ENCODE data around the gene ANKH. TPM values are rescaled to one million over a fixed set of nuclear protein-coding genes. Genes with fewer than 3 reads are reported as not detected.
A peak's percentile ranks its signal among the peaks of the same experiment; 100 is the strongest.
"Not testable (repeated sequence)": the region's sequence is repeated elsewhere in the genome, so short reads cannot be mapped to it uniquely, and the experiment has no call there.

ANKH gene
- total RNA-seq (10 to 100 TPM; 33.5 to 87.3 (median 60.3) TPM), polyA plus RNA-seq (10 to 100 TPM in 1 of 3 donors, 1 to 10 TPM in 2; 9.0 to 12.1 (median 9.8) TPM)
- long read RNA-seq, donor 1, full-length matches to known transcripts: 5 of 5 reads
- long read RNA-seq, donor 1, partial matches to known transcripts: 0 of 5 reads
- long read RNA-seq, donor 1, other reads (novel, unspliced or antisense): 0 of 5 reads
- long read RNA-seq, donor 2, full-length matches to known transcripts: 5 of 5 reads
- long read RNA-seq, donor 2, partial matches to known transcripts: 0 of 5 reads
- long read RNA-seq, donor 2, other reads (novel, unspliced or antisense): 0 of 5 reads

GRCh38 chr5:14871214-14872069 lies at the start of gene ANKH:
Gene ANKH (minus strand): TSS chr5:14871778. CDS start chr5:14871447, 331 bp downstream.
- peaks cover 0 to 23% (median 0%) of the 10 kb centered on the region in 7 donors for H3K27me3 ChIP-seq (replicated peaks in 1 of 7)
- intact Hi-C loops (cut with DNase I; ENCODE audit: low total_unique reads): loop anchor here (10.0 kb wide), 1 partner anchor 147 kb away; no protein-coding TSS in a partner anchor
- WGBS, 5 donors: 1 to 2% (median 1%) methylated on average over 51 to 115 of the region's 115 CpGs

GRCh38 chr5:14920121-14920520 lies 48.5 kb upstream of the ANKH start:
- WGBS, 5 donors: 80 to 96% (median 91%) methylated on average over 3 of the region's 3 CpGs
- Histone ChIP-seq H3K9me3 (no peaks in the 10 kb centered on the region), H3K27me3 (replicated peaks in 1 of 7) (no peaks in the 10 kb centered on the region), H3K36me3 (no peaks in the 10 kb centered on the region), H3K27ac (no peak overlapping the region), H3K4me3 (no peak overlapping the region), H3K4me1 (no peaks in the 10 kb centered on the region)
- TF ChIP-seq CTCF (IDR thresholded peaks at IDR 0.05 in 8 of 11, conservative IDR thresholded peaks at IDR 0.05 in 3 of 11) (no peak), POLR2A (IDR thresholded peaks at IDR 0.05) (no peak), POLR2AphosphoS5 (IDR thresholded peaks at IDR 0.05) (no peak)
- no peak for DNase-seq
- intact Hi-C loops (cut with DNase I; ENCODE audit: low total_unique reads): no loop called here

More at GRCh38 chr5:14871214-14872069, at the start of gene ANKH:
- Histone ChIP-seq H3K4me3 (peak within 1 kb of the TSS; percentile 55 to 88 (median 66)), H3K9me3 (no peaks in the 10 kb centered on the region), H3K27ac (peak within 1 kb of the TSS; percentile 74 to 94 (median 86)), H3K36me3 (no peaks in the 10 kb centered on the region), H3K4me1 (peaks cover 14 to 48% (median 29%) of the 10 kb centered on the region in 6 donors)
- TF ChIP-seq POLR2AphosphoS5 (IDR thresholded peaks at IDR 0.05) (peak in 1 of 3 donors; percentile 34), POLR2A (IDR thresholded peaks at IDR 0.05) (no peak), CTCF (IDR thresholded peaks at IDR 0.05 in 8 of 11, conservative IDR thresholded peaks at IDR 0.05 in 3 of 11) (peak in 1 of 11 experiments; percentile 27)
- DNase-seq: peak; percentile 95

- intact Hi-C loops (cut with DNase I; ENCODE audit: low total_unique reads); H3K27me3 ChIP-seq (replicated peaks in 1 of 7); H3K4me1 ChIP-seq; H3K4me3 ChIP-seq; H3K27ac ChIP-seq; DNase-seq; H3K9me3 ChIP-seq; H3K36me3 ChIP-seq: not testable (repeated sequence)
- whole genome bisulfite sequencing, 5 donors: 93 to 98% (median 94%) methylated on average over 2 of the region's 2 CpGs
Measured at GRCh38 chr5:14919106-14919505, 47.5 kb upstream of the ANKH start.

GRCh38 chr5:14917719-14918118 lies 46.1 kb upstream of the ANKH start:
- Histone ChIP-seq H3K4me1 (no peaks in the 10 kb centered on the region), H3K27me3 (replicated peaks in 1 of 7) (no peaks in the 10 kb centered on the region), H3K27ac (no peak overlapping the region), H3K9me3 (no peaks in the 10 kb centered on the region), H3K4me3 (no peak overlapping the region), H3K36me3 (no peaks in the 10 kb centered on the region)
- intact Hi-C loops (cut with DNase I; ENCODE audit: low total_unique reads): no loop called here
- DNase-seq: no peak
- no peak for TF ChIP-seq CTCF (IDR thresholded peaks at IDR 0.05 in 8 of 11, conservative IDR thresholded peaks at IDR 0.05 in 3 of 11)
- no peak for TF ChIP-seq POLR2AphosphoS5 (IDR thresholded peaks at IDR 0.05)
- no peak for TF ChIP-seq POLR2A (IDR thresholded peaks at IDR 0.05)
- WGBS, 5 donors: 85 to 97% (median 89%) methylated on average over 2 of the region's 2 CpGs
